Uterus (tissue), 4 donors: Measurements from ENCODE around the gene ARHGEF10L. TPM values are rescaled to one million over a fixed set of nuclear protein-coding genes. Genes with fewer than 3 reads are reported as not detected.
"Not testable (repeated sequence)": the region's sequence is repeated elsewhere in the genome, so short reads cannot be mapped to it uniquely, and the experiment has no call there.

ENCODE experiments used
- DNase-seq, 2 donors: peaks; one replicate each; pipeline ENCODE4 v3.0.0-alpha.2; 2019 to 2020
- H3K27ac ChIP-seq, 2 donors: fragments of 200-600 bp; sonication (generic); 1 replicate in 1 of 2; 2 replicates in 1 of 2; pipeline ENCODE4 v1.5.1; 2016 to 2018
- H3K27me3 ChIP-seq, 2 donors: fragments of 200-600 bp; sonication (generic); one replicate each; pipeline ENCODE4 v1.5.1; 2018 to 2019; ENCODE audit warnings: control low read depth in 1 of 2
- H3K36me3 ChIP-seq, 2 donors: fragments of 200-600 bp; sonication (generic); one replicate each; pipeline ENCODE4 v1.5.1; 2019; ENCODE audit warnings: control low read depth in 1 of 2
- H3K4me1 ChIP-seq, 2 donors: fragments of 200-600 bp; sonication (generic); one replicate each; pipeline ENCODE4 v1.5.1; 2018 to 2019; ENCODE audit warnings: control low read depth in 1 of 2
- H3K4me3 ChIP-seq, 2 donors: fragments of 200-600 bp; sonication (generic); 1 replicate in 1 of 2; 2 replicates in 1 of 2; pipeline ENCODE4 v1.5.1; 2018 to 2019; ENCODE audit warnings: mild to moderate bottlenecking in 1 of 2
- H3K9me3 ChIP-seq, 2 donors: fragments of 200-600 bp; sonication (generic); one replicate each; pipeline ENCODE4 v1.5.1; 2019; ENCODE audit warnings: control low read depth in 1 of 2
- CTCF ChIP-seq, 4 experiments: fragments of 200-600 bp in 2 of 4; fragments of 450-650 bp in 2 of 4; sonication (generic) in 2 of 4; IDR thresholded peaks; one replicate each; pipeline ENCODE4 v1.5.1; 2016 to 2019; ENCODE audit warnings: antibody characterized with exemption in 4 of 4, mild to moderate bottlenecking in 2 of 4, moderate library complexity in 1 of 4
- POLR2A ChIP-seq, 2 donors: fragments of 450-650 bp; IDR thresholded peaks; one replicate each; pipeline ENCODE4 v1.6.1; 2016; ENCODE audit warnings: antibody characterized with exemption in 2 of 2, mild to moderate bottlenecking in 1 of 2, moderate library complexity in 1 of 2
- intact Hi-C: fragments of 100-400 bp; cut with DNase I; formaldehyde crosslinking; loops from one replicate; pipeline ENCODE4 v1.15.1; 2023; ENCODE audit warnings: low total_unique reads
- total RNA-seq, 4 donors: library from RNA; depleted of rRNA in 3 of 4; stranded (reverse); fragments of >200 nt in 3 of 4; gene quantifications; one replicate each; pipeline versions ENCODE4 v1.1.0 to v1.2.4, GENCODE V29; 2014 to 2023
- donor health status: DM: yes; HTN: yes; CAD: no.

ARHGEF10L gene
- total RNA-seq: 10 to 100 TPM in 3 of 4 donors, 1 to 10 TPM in 1; 5.6 to 61.9 (median 19.1) TPM

- Histone ChIP-seq H3K4me1 (peaks cover 0 to 6% of the 10 kb centered on the region in 2 donors), H3K4me3 (peak within 1 kb of the TSS; percentile 66 to 72), H3K9me3 (no peaks in the 10 kb centered on the region), H3K27ac (peak within 1 kb of the TSS; percentile 86 to 93), H3K36me3 (no peaks in the 10 kb centered on the region), H3K27me3 (no peaks in the 10 kb centered on the region)
- DNase-seq: peak in 1 of 2 donors; percentile 44
- intact Hi-C loops: no loop called here
- TF ChIP-seq POLR2A (IDR thresholded peaks at IDR 0.05): no peak
- TF ChIP-seq CTCF (IDR thresholded peaks at IDR 0.05): peak in 1 of 4 experiments; percentile 20
These were observed at the start of gene ARHGEF10L for GRCh38 chr1:17539477-17540254. Gene ARHGEF10L, plus strand, starts transcription at chr1:17539698. Its CDS starts 40,898 bp downstream, at chr1:17580596.

GRCh38 chr1:17489768-17490417 lies 49.6 kb upstream of the ARHGEF10L start:
- H3K36me3 ChIP-seq, DNase-seq, H3K4me3 ChIP-seq, intact Hi-C loops, H3K27me3 ChIP-seq, H3K9me3 ChIP-seq, H3K4me1 ChIP-seq: not testable (repeated sequence)
- peak overlapping the region; percentile 59 to 67 for H3K27ac ChIP-seq

GRCh38 chr1:17490667-17491066 lies 48.8 kb upstream of the ARHGEF10L start:
- H3K27me3 ChIP-seq, H3K27ac ChIP-seq, H3K36me3 ChIP-seq, H3K9me3 ChIP-seq, H3K4me3 ChIP-seq, H3K4me1 ChIP-seq, intact Hi-C loops, DNase-seq: not testable (repeated sequence)

GRCh38 chr1:17494114-17494729 lies 45.3 kb upstream of the ARHGEF10L start:
- DNase-seq: peak; percentile 60 to 69
- H3K4me3 ChIP-seq: no peak overlapping the region
- no peaks in the 10 kb centered on the region for H3K9me3 ChIP-seq
- H3K27me3 ChIP-seq: no peaks in the 10 kb centered on the region
- no peaks in the 10 kb centered on the region for H3K4me1 ChIP-seq
- TF ChIP-seq CTCF (IDR thresholded peaks at IDR 0.05) (peak; percentile 77 to 87 (median 80)), POLR2A (IDR thresholded peaks at IDR 0.05) (no peak)
- intact Hi-C loops: no loop called here
- H3K36me3 ChIP-seq: no peaks in the 10 kb centered on the region
- no peak overlapping the region for H3K27ac ChIP-seq

- intact Hi-C loops: no loop called here
- Histone ChIP-seq H3K27ac (no peak overlapping the region), H3K4me3 (no peak overlapping the region), H3K36me3 (no peaks in the 10 kb centered on the region), H3K27me3 (no peaks in the 10 kb centered on the region), H3K9me3 (no peaks in the 10 kb centered on the region), H3K4me1 (no peaks in the 10 kb centered on the region)
- TF ChIP-seq POLR2A (IDR thresholded peaks at IDR 0.05) (no peak), CTCF (IDR thresholded peaks at IDR 0.05) (no peak)
- DNase-seq: no peak
These were observed 43.1 kb upstream of the ARHGEF10L start for GRCh38 chr1:17496419-17496818.

- TF ChIP-seq CTCF (IDR thresholded peaks at IDR 0.05): no peak
- TF ChIP-seq POLR2A (IDR thresholded peaks at IDR 0.05): no peak
These were observed 41.3 kb upstream of the ARHGEF10L start for GRCh38 chr1:17498214-17498613.

More at GRCh38 chr1:17498214-17498613, 41.3 kb upstream of the ARHGEF10L start:
- Histone ChIP-seq H3K9me3 (no peaks in the 10 kb centered on the region), H3K36me3 (no peaks in the 10 kb centered on the region), H3K27ac (no peak overlapping the region), H3K27me3 (no peaks in the 10 kb centered on the region), H3K4me1 (no peaks in the 10 kb centered on the region), H3K4me3 (no peak overlapping the region)
- intact Hi-C loops: no loop called here
- no peak for DNase-seq
